Measurements from ENCODE around the gene SOWAHC. TPM values are rescaled to one million over a fixed set of nuclear protein-coding genes. Genes with fewer than 3 reads are reported as not detected.

The SOWAHC gene
- total and polyA plus RNA-seq, 2 donors (not counting 3 experiments of a cell fraction or from before 2014, with no cell fraction given): 1.0 to 4.1 TPM

DNA sequence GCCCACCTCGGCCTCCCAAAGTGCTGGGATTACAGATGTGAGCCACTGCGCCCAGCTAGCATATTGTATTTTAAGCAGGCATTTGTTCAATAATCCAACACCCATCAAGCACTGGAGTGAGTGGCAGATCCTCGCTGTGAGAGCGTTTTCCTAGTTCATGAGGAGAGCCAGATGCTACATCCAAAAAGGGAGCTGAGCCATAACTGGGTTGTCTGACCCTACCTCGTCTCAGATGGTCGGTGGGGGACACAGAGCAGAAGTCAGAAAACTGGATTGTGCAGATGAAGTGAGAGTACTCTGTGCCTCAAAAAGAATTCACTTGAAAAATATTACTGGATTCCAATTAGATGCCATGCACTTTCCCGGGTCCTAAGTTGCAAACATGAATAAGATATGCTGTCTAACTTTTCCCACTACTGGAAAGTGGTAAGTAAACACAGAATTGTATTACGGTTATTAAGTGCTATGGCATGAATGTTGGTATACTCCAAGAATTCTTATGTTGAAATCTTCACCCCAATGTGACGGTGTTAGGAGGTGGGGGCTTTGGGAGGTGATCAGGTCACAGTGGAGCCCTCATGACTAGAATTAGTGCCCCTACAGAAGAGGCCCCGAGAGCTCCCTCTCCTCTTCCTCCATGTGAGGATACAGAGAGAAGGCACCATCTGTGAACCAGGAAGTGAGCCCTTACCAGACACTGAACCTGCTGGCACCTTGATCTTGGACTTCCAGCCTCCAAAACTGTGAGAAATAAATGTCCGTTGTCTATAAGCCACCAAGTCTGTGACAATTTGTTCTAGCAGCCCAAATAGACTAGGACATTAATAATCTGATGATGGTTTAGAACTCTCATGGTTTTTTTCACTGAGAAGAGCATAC is 21.5 kb downstream of the SOWAHC start:
- POLR2A ChIA-PET: no interaction called here
- intact Hi-C loops (cut with micrococcal nuclease): loop anchor here (10.0 kb wide), 1 partner anchor 551 kb away; no protein-coding TSS in a partner anchor
- no peaks in the 10 kb centered on the region for H3K9me3 ChIP-seq (replicated peaks; ENCODE audit: control insufficient read depth, insufficient read depth, low read length)
- dilution Hi-C loops (cut with MboI; ENCODE audit: extremely low pct_ligation_motif_present, low sequenced_read_pairs): no loop called here
- no peaks in the 10 kb centered on the region for H3K79me2 ChIP-seq (ENCODE audit: control insufficient read depth, insufficient read depth, low read length)
- BruUV-seq (replicated peaks): no TSS peak
- no peaks in the 10 kb centered on the region for H3K36me3 ChIP-seq (ENCODE audit: control insufficient read depth in 2 of 2, extremely low read depth in 1 of 2, insufficient read depth in 2 of 2, low read length in 2 of 2)
- no peaks in the 10 kb centered on the region for H4K20me1 ChIP-seq (replicated peaks; ENCODE audit: control insufficient read depth, extremely low read depth, insufficient read depth, low read length)
- TF ChIP-seq, protein P1, sequence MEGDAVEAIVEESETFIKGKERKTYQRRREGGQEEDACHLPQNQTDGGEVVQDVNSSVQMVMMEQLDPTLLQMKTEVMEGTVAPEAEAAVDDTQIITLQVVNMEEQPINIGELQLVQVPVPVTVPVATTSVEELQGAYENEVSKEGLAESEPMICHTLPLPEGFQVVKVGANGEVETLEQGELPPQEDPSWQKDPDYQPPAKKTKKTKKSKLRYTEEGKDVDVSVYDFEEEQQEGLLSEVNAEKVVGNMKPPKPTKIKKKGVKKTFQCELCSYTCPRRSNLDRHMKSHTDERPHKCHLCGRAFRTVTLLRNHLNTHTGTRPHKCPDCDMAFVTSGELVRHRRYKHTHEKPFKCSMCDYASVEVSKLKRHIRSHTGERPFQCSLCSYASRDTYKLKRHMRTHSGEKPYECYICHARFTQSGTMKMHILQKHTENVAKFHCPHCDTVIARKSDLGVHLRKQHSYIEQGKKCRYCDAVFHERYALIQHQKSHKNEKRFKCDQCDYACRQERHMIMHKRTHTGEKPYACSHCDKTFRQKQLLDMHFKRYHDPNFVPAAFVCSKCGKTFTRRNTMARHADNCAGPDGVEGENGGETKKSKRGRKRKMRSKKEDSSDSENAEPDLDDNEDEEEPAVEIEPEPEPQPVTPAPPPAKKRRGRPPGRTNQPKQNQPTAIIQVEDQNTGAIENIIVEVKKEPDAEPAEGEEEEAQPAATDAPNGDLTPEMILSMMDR (IDR thresholded peaks at IDR 0.05; ENCODE audit: extremely low read depth in 1 of 2, insufficient read depth in 1 of 2, low read depth in 1 of 2, low read length in 2 of 2): no peak
- TF ChIP-seq, protein P2, sequence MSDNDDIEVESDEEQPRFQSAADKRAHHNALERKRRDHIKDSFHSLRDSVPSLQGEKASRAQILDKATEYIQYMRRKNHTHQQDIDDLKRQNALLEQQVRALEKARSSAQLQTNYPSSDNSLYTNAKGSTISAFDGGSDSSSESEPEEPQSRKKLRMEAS (IDR thresholded peaks at IDR 0.05; ENCODE audit: insufficient read depth, insufficient read length): no peak
- TF ChIP-seq EZH2 (IDR thresholded peaks at IDR 0.05; ENCODE audit: borderline replicate concordance, low read depth, low read length, severe bottlenecking): no peak
- TF ChIP-seq MYC (IDR thresholded peaks at IDR 0.05; ENCODE audit: low read depth, low read length): no peak
- no peak for TF ChIP-seq JUN (IDR thresholded peaks at IDR 0.05; ENCODE audit: borderline replicate concordance, insufficient read depth, insufficient read length, low read depth)
- CTCF ChIA-PET: no interaction called here
- no peak overlapping the region for H3K4me2 ChIP-seq (ENCODE audit: insufficient read depth, low read length)
- H3K9ac ChIP-seq (replicated peaks; ENCODE audit: extremely low read depth, insufficient read depth, low read length): no peak overlapping the region
- H3K27me3 ChIP-seq (ENCODE audit: control insufficient read depth in 2 of 2, insufficient read depth in 2 of 2, low read length in 2 of 2): peaks cover 5% of the 10 kb centered on the region in 2 experiments
- no peaks in the 10 kb centered on the region for H3K4me1 ChIP-seq (ENCODE audit: control insufficient read depth, extremely low read depth, insufficient read depth, low read length)
- no peak overlapping the region for H3K4me3 ChIP-seq (replicated peaks in 1 of 3; ENCODE audit: insufficient read depth in 1 of 3, low read depth in 1 of 3, low read length in 3 of 3)
- H3K9me1 ChIP-seq (replicated peaks; ENCODE audit: control insufficient read depth, extremely low read depth, insufficient read depth, low read length): no peaks in the 10 kb centered on the region
- H3K27ac ChIP-seq (ENCODE audit: insufficient read depth, low read depth, low read length): no peak overlapping the region
- FAIRE-seq (no peak), DNase-seq (ENCODE audit: low read depth, low spot score) (no peak)
- H2AFZ ChIP-seq (ENCODE audit: low read depth, low read length): no peak overlapping the region

Data from endothelial cell of umbilical vein (primary cell).